GM12878 (cell line): ENCODE results near the gene TOR1AIP1. TPM values are rescaled to one million over a fixed set of nuclear protein-coding genes. Genes with fewer than 3 reads are reported as not detected.

Source experiments
- ATAC-seq: fragments of 200-7000 bp; cut with Tn5 transposase; 3 replicates; pipeline ENCODE4 v1.9.1; 2020; ENCODE audit warnings: mild to moderate bottlenecking, moderate library complexity
- BruUV-seq: library from RNA; stranded (reverse); fragments of 400-500 nt; replicated peaks from 2 replicates; lab custom pipeline; 2021; lab: Mats Ljungman, UMichigan
- CTCF ChIA-PET: fragments of 300-600 bp; sonication (Branson Sonifier 250); formaldehyde crosslinking; extraction: SDS; loops from one replicate; lab custom pipeline; 2021; ENCODE audit warnings: inconsistent platforms; lab: Yijun Ruan, JAX
- POLR2A ChIA-PET: fragments of 350-600 bp; formaldehyde crosslinking; extraction: SDS; loops from one replicate; lab custom pipeline; 2021; ENCODE audit warnings: inconsistent platforms; lab: Charles Lee
- RAD21 ChIA-PET: fragments of 300-600 bp; sonication (Branson Sonifier 250); formaldehyde crosslinking; loops from one replicate; lab custom pipeline; 2023; ENCODE audit warnings: antibody characterized with exemption; ENCODE audit not compliant: unreplicated experiment; lab: Charles Lee
- SMC1A ChIA-PET: fragments of 300-600 bp; sonication (Branson Sonifier 250); formaldehyde crosslinking; loops from one replicate; lab custom pipeline; 2023; ENCODE audit not compliant: unreplicated experiment, uncharacterized antibody; lab: Charles Lee
- DNase-seq: peaks from one replicate; pipeline ENCODE4 v3.0.0-alpha.2; 2011; ENCODE audit warnings: low read depth, low spot score
- FAIRE-seq: peaks from 3 replicates; lab custom pipeline; 2011; peaks lifted over from hg19 to GRCh38; lab: Jason Lieb, UNC
- H2AFZ ChIP-seq: 2 replicates; pipeline ENCODE4 v1.6.0; 2011; ENCODE audit warnings: low read depth, low read length, control low read depth; ENCODE audit not compliant: control insufficient read depth
- H3K27ac ChIP-seq: 2 replicates; pipeline ENCODE4 v1.5.1; 2011; ENCODE audit warnings: control low read depth; ENCODE audit not compliant: control insufficient read depth, insufficient read depth
- H3K27me3 ChIP-seq, 2 experiments: replicated peaks in 1 of 2; 2 replicates each; pipeline versions ENCODE4 v1.6.0 to v1.6.1; 2011; ENCODE audit warnings: low read length in 1 of 2; ENCODE audit not compliant: control insufficient read depth in 2 of 2, insufficient read depth in 2 of 2
- H3K36me3 ChIP-seq, 2 experiments: 2 replicates each; pipeline ENCODE4 v1.5.1; 2011; ENCODE audit warnings: low read length in 1 of 2; ENCODE audit not compliant: control insufficient read depth in 2 of 2, insufficient read depth in 2 of 2
- H3K4me1 ChIP-seq: 2 replicates; pipeline ENCODE4 v1.6.1; 2011; ENCODE audit warnings: mild to moderate bottlenecking, low read length, moderate library complexity, mixed read lengths; ENCODE audit not compliant: control insufficient read depth, insufficient read depth
- H3K4me2 ChIP-seq: 2 replicates; pipeline ENCODE4 v1.6.0; 2011; ENCODE audit warnings: control low read depth; ENCODE audit not compliant: control insufficient read depth, insufficient read depth
- H3K4me3 ChIP-seq: fragments of 200-600 bp; sonication (generic); 2 replicates; pipeline ENCODE4 v1.5.1; 2016
- H3K79me2 ChIP-seq: 2 replicates; pipeline ENCODE4 v1.6.0; 2011; ENCODE audit warnings: low read length; ENCODE audit not compliant: control insufficient read depth, insufficient read depth
- H3K9ac ChIP-seq: 2 replicates; pipeline ENCODE4 v1.8.0; 2011; ENCODE audit warnings: low read length, control low read depth, mixed read lengths; ENCODE audit not compliant: control insufficient read depth, insufficient read depth
- H3K9me3 ChIP-seq: replicated peaks from 3 replicates; pipeline ENCODE4 v1.5.1; 2011; ENCODE audit warnings: mild to moderate bottlenecking, low read length; ENCODE audit not compliant: control insufficient read depth, insufficient read depth
- H4K20me1 ChIP-seq: 2 replicates; pipeline ENCODE4 v1.6.0; 2011; ENCODE audit not compliant: control insufficient read depth, insufficient read depth
- BCLAF1 ChIP-seq: fragments of 450-650 bp; IDR thresholded peaks from 2 replicates; pipeline ENCODE4 v1.6.1; 2017; ENCODE audit warnings: antibody characterized with exemption, mild to moderate bottlenecking, moderate library complexity
- CREM ChIP-seq: IDR thresholded peaks from 2 replicates; pipeline ENCODE4 v1.6.1; 2014; ENCODE audit warnings: antibody characterized with exemption, low read depth
- WRNIP1 ChIP-seq: IDR thresholded peaks from 2 replicates; pipeline ENCODE4 v1.6.1; 2011; ENCODE audit warnings: low read depth, low read length, improper control_type of control experiment, borderline replicate concordance
- WGBS: methylation state at CpG from one replicate; pipeline ENCODE4 v1.1.6; 2016; ENCODE audit warnings: low lambda C conversion rate; ENCODE audit not compliant: insufficient replicate concordance, insufficient coverage; ENCODE audit errors: missing lambda C conversion rate; 5-methylcytosine and 5-hydroxymethylcytosine counted together
- in situ Hi-C: fragments of 300-500 bp; cut with MboI; formaldehyde crosslinking; loops from 9 replicates; pipeline ENCODE4 v1.14.3; 2018; ENCODE audit warnings: mixed read lengths
- intact Hi-C: fragments of 100-400 bp; cut with micrococcal nuclease; formaldehyde crosslinking; loops from one replicate; pipeline ENCODE4 v1.14.2; 2022; ENCODE audit not compliant: unreplicated experiment
- polyA plus RNA-seq, 11 experiments: library from polyadenylated mRNA; depleted of rRNA in 4 of 11; unstranded in 6 of 11; stranded (reverse) in 5 of 11; fragments of >200 nt; fragmentation: Nextera tagmentation in 4 of 11; fragmentation: Illumina TruSeq in 1 of 11; extraction: Ambion mirVana in 4 of 11; extraction: Trizol in 1 of 11; gene quantifications; 1 replicate in 1 of 11; 2 replicates in 10 of 11; pipeline versions ENCODE4 v1.2.1 to v1.2.3, GENCODE V29; 2011 to 2016; ENCODE audit warnings: inconsistent platforms in 2 of 11, missing spikeins in 2 of 11, low read depth in 1 of 11
- total RNA-seq, 4 experiments: library from RNA; depleted of rRNA in 3 of 4; stranded (reverse); fragments of >200 nt in 3 of 4; fragmentation: Illumina TruSeq in 1 of 4; extraction: Trizol in 1 of 4; gene quantifications; 2 replicates each; pipeline versions ENCODE4 v1.2.1 to v1.2.3, GENCODE V29; 2013 to 2021

TOR1AIP1 gene
- total and polyA plus RNA-seq, 10 of the 15 experiments (the other 5 are each of a cell fraction or from before 2014, with no cell fraction given), result 14.8 to 36.0 (median 25.8) TPM

- TF ChIP-seq BCLAF1, result no peak
- no peak for TF ChIP-seq CREM
Measured at GRCh38 chr1:179929955-179930798, 48.1 kb downstream of the TOR1AIP1 start (continued).

DNA sequence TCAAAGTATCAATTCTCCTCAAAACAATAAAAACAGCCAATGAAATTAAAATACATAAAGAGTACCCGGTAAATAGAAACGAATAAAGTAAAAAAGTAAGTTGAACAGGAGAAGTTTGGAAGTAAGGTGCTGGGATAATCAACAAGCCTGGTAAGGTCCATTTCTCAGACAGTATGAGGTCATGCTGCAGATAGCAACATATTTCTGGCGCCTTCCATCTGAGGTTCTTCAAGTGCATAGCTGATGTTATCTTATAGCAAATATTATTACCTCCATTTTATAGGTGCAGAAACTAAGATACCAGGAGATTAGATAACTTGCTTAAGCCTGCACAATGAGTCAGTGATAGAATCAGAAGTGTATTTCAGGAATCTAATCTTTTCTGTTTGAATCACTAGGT is 48.8 kb downstream of the TOR1AIP1 start:
- DNase-seq (no peak), FAIRE-seq (no peak), ATAC-seq (no peak)
- no peaks in the 10 kb centered on the region for H4K20me1 ChIP-seq
- H3K27me3 ChIP-seq, result no peaks in the 10 kb centered on the region
- intact Hi-C loops, result no loop called here
- H3K4me1 ChIP-seq, result no peaks in the 10 kb centered on the region
- no peak overlapping the region for H3K27ac ChIP-seq
- WGBS, result 96% methylated on average over 3 of the region's 3 CpGs
- H3K36me3 ChIP-seq, result no peaks in the 10 kb centered on the region
- H2AFZ ChIP-seq, result no peak overlapping the region
- no peak overlapping the region for H3K4me2 ChIP-seq
- H3K9me3 ChIP-seq, result no peaks in the 10 kb centered on the region
- no peak overlapping the region for H3K4me3 ChIP-seq
- BruUV-seq, result no TSS peak
- ChIA-PET SMC1A (interaction anchor here (1.1 to 2.2 kb wide), 4 partner anchors 17 to 226 kb away, joined by 3 to 6 read pairs (median 5); no protein-coding TSS in a partner anchor), RAD21 (interaction anchor here (0.5 kb wide), 1 partner anchor 1864 kb away, joined by 3 read pairs; no protein-coding TSS in a partner anchor), POLR2A (interaction anchor here (1.1 kb wide), 1 partner anchor 22 kb away, joined by 3 read pairs; no protein-coding TSS in a partner anchor), CTCF (interaction anchor here (0.6 to 1.6 kb wide), 4 partner anchors 24 to 917 kb away, joined by 3 to 8 read pairs (median 4); partner anchors contain the start of gene CEP350)
- in situ Hi-C loops, result no loop called here
- no peak overlapping the region for H3K9ac ChIP-seq
- no peaks in the 10 kb centered on the region for H3K79me2 ChIP-seq
- no peak for TF ChIP-seq WRNIP1
